GM08714 (cell line): ENCODE measurements around the gene AFF2.

Experiments
- H3K4me3 ChIP-seq: fragments of 200-500 bp; sonication (Bioruptor generic); 2 replicates; pipeline ENCODE4 v1.5.1; 2014; ENCODE audit warnings: mild to moderate bottlenecking, low read length, inconsistent platforms
- ZNF274 ChIP-seq: IDR thresholded peaks from 2 replicates; pipeline ENCODE4 v1.6.1; 2012; ENCODE audit warnings: mild to moderate bottlenecking, low read depth, low read length

The AFF2 gene

DNA sequence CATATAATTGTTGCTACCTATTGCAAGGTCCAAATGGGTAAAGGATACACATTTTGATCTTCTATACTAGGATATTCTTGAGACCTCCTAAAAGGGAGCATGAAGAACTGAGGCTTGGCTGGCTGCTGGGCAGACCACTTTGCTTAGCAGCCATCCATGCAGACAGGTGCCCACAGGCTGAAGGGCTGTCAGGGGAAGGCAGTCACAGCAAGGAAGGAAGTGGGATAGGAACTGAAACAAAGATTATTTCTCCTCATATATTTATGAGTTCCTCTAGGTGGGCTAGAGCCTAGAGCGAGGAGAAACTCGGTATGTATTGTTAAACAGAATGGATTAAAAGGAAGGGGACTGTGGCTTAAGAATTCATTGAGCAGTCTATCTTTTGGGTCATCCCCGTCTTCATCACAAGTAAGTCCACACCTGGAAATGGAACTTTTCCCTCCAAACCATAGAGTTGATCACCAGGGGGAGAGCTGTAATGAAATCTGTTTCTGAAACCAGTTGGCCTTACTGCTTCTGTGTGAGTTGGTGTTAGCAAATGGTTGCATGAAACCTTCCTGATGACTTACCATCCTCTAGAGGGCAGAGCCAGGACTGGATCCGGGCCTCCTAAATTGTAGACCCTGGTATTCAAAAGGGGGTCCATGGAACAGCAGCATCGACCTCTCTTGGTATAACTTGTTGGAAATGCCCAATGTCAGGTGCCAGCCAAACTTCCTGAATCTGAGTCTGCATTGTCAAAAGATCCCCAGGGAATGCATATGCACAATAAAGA lies 42.3 kb downstream of the AFF2 start:
- no peak for TF ChIP-seq ZNF274
- H3K4me3 ChIP-seq, result no peak overlapping the region

DNA sequence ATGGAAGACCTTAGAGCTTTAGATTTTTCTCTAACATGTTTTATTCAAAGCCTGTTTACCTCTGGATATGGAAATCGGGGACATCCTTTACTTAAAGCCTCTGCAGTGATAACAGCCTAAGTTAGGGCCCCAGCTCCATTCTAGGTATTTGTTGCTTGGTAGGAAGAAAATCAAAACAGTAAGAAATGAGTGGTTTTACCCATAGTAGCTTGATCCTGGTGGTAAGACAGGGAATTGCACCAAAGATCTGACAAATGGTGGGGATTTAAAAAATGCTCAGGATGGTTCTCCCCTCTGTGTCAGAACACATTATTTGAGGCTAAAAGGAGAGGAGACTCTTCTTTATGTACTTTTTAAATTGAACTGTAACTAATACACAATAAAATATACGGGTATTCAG lies 52.4 kb downstream of the AFF2 start:
- H3K4me3 ChIP-seq, result no peak overlapping the region
- no peak for TF ChIP-seq ZNF274

- TF ChIP-seq ZNF274, result no peak
- H3K4me3 ChIP-seq, result no peak overlapping the region
Measured at GRCh38 chrX:148555101-148555500, 54.7 kb downstream of the AFF2 start.

DNA sequence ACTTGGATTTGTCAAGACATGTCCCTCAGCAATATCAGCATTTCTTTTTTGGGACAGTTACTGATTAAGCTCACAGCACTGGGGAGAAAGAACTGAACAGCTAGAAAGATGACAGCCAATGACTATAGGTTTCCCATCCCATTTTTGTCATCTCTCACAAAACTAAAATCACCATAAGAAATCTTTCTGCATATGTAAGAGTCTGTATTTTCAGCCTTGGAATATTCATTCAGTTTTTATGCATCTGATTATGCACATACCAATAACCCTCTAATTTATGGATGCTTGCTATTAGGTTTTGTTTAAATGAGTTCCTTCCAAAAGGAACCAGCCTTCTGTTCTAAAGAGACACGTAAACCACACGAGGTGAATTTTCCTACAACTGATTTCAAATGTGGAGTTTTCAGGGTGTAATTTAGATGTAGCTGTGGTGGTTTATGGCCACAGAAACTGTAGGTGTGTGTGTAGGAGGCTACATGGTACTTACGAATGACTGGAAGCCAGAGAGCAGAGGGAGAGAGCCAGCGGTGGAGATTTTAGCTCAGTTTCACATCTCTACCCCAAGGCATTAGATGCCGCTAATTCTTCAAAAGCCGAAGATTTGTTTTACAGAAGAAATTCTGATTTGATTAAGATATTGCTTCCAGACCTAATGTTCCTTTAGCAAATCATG lies 55.3 kb downstream of the AFF2 start:
- TF ChIP-seq ZNF274, result no peak
- no peak overlapping the region for H3K4me3 ChIP-seq

DNA sequence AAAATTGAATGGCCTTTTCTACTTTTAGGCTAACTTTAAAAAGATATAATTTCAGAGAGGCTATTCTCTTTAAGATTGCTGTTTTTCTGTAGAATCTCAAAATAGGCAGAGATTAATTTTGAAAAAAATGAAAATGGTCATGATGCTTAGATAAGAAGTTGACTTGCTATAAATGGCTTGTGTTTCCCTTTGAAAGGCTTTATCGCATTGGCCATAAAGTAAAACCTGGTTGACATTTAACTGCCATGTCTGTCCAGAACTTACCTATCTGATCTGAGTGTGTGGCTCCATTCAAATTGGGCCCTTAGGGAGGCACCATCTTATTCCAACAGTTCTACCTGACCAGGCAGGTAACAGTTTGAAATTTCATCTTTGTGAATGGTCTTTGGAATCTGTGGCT lies 56.1 kb downstream of the AFF2 start:
- TF ChIP-seq ZNF274, result no peak
- H3K4me3 ChIP-seq, result no peak overlapping the region

DNA sequence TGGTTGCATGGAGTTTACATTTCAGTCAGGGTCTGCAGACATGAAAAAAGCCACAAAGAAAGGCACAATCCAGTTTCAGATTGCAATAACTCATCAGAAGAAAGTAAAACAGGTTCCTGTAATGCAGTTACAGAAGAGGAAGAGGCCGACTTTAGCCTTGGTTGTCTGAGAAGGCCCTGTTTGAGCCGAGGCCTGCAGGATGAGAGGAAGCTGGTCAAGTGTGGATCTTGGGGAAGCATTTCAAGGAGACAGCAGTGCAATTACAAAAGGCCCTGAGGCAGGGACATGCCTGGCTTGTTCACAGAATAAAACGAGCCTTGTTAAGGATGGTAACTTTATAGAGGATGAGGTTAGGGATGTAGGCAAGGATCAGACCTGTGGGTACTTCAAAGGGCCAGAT lies 62.4 kb downstream of the AFF2 start:
- TF ChIP-seq ZNF274, result no peak
- no peak overlapping the region for H3K4me3 ChIP-seq

- no peak for TF ChIP-seq ZNF274
Measured at GRCh38 chrX:148567229-148567628, 66.8 kb downstream of the AFF2 start.

GRCh38 chrX:148567779-148568178 lies 67.4 kb downstream of the AFF2 start:
- no peak for TF ChIP-seq ZNF274
- H3K4me3 ChIP-seq, result no peak overlapping the region

More at GRCh38 chrX:148567229-148567628, 66.8 kb downstream of the AFF2 start:
- no peak overlapping the region for H3K4me3 ChIP-seq

- H3K4me3 ChIP-seq, result no peak overlapping the region
- no peak for TF ChIP-seq ZNF274
Measured at GRCh38 chrX:148568763-148569162, 68.3 kb downstream of the AFF2 start.

- no peak overlapping the region for H3K4me3 ChIP-seq
- no peak for TF ChIP-seq ZNF274
Measured at GRCh38 chrX:148572337-148572736, 71.9 kb downstream of the AFF2 start.

DNA sequence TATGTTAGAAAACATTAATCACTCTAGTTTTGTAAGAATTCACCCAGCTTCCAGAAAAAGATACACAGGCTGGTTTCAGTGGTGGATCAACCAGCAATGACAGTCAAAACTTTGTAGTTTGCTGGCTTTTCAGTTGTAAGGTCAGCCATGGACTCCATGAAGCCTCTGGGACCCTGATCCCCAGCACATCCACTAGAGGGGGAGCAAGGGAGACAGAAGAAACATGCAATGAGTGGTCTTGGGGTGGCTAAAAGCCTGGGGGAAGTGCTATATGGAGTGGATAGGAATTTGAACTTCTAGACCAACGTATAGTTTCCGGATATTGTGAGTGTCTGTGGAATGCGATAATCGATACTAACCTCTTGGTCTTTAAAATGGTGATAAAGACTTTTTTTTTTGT lies 72.7 kb downstream of the AFF2 start:
- no peak overlapping the region for H3K4me3 ChIP-seq
- no peak for TF ChIP-seq ZNF274

DNA sequence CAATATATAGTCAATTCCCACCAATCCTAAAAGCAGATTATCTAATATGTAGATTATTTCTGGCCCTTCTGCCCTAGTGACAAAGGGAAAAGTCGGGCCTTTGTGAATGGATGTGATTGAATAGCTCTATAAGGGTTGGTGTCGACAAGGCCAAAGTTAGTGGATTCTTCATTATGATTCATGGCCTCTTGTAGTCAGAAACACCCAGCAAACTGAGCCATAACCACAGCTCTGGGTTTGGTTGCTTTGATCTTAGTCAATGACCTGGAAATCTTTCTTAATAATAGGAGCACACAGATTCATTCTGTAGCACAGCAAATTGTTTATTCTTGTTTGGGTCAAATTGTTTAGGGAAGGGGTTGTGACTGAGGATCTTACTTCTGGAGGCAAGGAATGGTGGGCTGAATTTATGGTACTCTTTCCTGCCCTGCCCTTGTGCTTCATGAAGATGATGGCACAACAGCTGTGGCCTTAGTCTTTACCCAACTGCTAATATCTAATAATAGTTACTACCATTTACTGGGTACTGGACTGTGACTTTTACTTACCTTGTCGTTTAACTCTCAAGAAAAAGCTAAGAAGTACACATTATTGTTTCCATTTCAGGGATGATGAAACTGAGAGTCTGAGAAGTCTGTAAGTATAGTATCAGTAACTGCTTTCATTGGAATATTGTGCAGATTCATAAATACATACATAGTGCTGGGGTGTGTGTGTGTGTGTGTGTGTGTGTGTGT lies 74.0 kb downstream of the AFF2 start:
- no peak overlapping the region for H3K4me3 ChIP-seq
- TF ChIP-seq ZNF274, result no peak

DNA sequence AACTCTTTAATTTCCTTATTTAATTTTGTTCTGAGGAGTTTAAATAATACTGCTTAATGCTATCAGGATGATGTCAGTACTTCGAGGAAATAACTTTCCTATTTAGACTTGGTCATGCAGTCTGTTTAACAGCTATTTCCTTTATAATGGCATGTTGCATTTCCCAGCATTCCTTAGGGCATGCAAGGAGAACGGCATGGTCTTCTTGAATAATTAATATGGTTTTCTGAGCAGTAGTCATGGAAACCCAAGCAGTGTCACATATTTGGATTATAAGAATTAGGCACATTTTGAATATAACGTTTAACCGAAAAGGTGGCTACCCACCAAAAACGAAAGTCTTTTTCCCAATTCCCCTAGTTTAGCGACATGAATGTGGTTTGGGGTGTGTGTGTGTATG lies 76.0 kb downstream of the AFF2 start:
- no peak overlapping the region for H3K4me3 ChIP-seq

GRCh38 chrX:148577741-148578140 lies 77.3 kb downstream of the AFF2 start:
- TF ChIP-seq ZNF274, result no peak
- no peak overlapping the region for H3K4me3 ChIP-seq

More for the DNA sequence above, 76.0 kb downstream of the AFF2 start:
- no peak for TF ChIP-seq ZNF274

GRCh38 chrX:148580016-148580415 lies 79.6 kb downstream of the AFF2 start:
- no peak overlapping the region for H3K4me3 ChIP-seq
- no peak for TF ChIP-seq ZNF274

DNA sequence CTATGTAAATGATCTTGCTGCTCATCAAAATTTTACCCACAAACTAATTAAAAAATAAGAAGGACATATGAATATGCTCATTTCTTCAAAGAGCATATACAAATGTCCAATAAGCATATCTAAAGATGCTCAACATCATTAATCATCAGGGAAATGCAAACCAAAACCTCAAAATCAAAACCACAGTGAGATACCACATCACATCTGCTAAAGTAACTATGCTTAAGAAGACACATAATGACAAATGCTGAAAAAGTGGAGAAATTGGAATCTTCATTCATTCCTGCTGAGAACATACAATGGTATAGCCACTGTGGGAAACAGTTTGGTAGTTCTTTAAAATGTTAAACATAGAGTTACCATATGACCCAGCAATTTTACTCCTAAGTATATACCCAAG lies 81.9 kb downstream of the AFF2 start:
- no peak overlapping the region for H3K4me3 ChIP-seq
- TF ChIP-seq ZNF274, result no peak
